ENCODE data around the gene VWF.

VWF gene

GRCh38 chr12:6059860-6060565 is 64.5 kb downstream of the VWF start:
- DNase-seq (ENCODE audit: low read depth) = no peak
- TF ChIP-seq CTCF (IDR thresholded peaks at IDR 0.05; ENCODE audit: control insufficient read depth, extremely low read depth, insufficient read depth) = no peak

GRCh38 chr12:6059221-6059620 is 65.2 kb downstream of the VWF start:
- no peak for TF ChIP-seq CTCF (IDR thresholded peaks at IDR 0.05; ENCODE audit: control insufficient read depth, extremely low read depth, insufficient read depth)
- no peak overlapping the region for H3K4me3 ChIP-seq (ENCODE audit: low read depth, low read length)

More at GRCh38 chr12:6059860-6060565, 64.5 kb downstream of the VWF start:
- H3K4me3 ChIP-seq (ENCODE audit: low read depth, low read length) = no peak overlapping the region

GRCh38 chr12:6058481-6059161 is 65.8 kb downstream of the VWF start:
- H3K4me3 ChIP-seq (ENCODE audit: low read depth, low read length) = no peak overlapping the region
- DNase-seq (ENCODE audit: low read depth) = no peak

More at GRCh38 chr12:6059221-6059620, 65.2 kb downstream of the VWF start:
- DNase-seq (ENCODE audit: low read depth) = no peak

GRCh38 chr12:6057700-6058099 is 66.8 kb downstream of the VWF start:
- no peak for TF ChIP-seq CTCF (IDR thresholded peaks at IDR 0.05; ENCODE audit: control insufficient read depth, extremely low read depth, insufficient read depth)
- H3K4me3 ChIP-seq (ENCODE audit: low read depth, low read length) = no peak overlapping the region
- no peak for DNase-seq (ENCODE audit: low read depth)

More at GRCh38 chr12:6058481-6059161, 65.8 kb downstream of the VWF start:
- no peak for TF ChIP-seq CTCF (IDR thresholded peaks at IDR 0.05; ENCODE audit: control insufficient read depth, extremely low read depth, insufficient read depth)

GRCh38 chr12:6056406-6057240 is 67.8 kb downstream of the VWF start:
- DNase-seq (ENCODE audit: low read depth) = no peak
- TF ChIP-seq CTCF (IDR thresholded peaks at IDR 0.05; ENCODE audit: control insufficient read depth, extremely low read depth, insufficient read depth) = peak; percentile 47
- no peak overlapping the region for H3K4me3 ChIP-seq (ENCODE audit: low read depth, low read length)

- no peak for DNase-seq (ENCODE audit: low read depth)
- no peak overlapping the region for H3K4me3 ChIP-seq (ENCODE audit: low read depth, low read length)
- TF ChIP-seq CTCF (IDR thresholded peaks at IDR 0.05; ENCODE audit: control insufficient read depth, extremely low read depth, insufficient read depth) = no peak
These were observed 70.9 kb downstream of the VWF start for GRCh38 chr12:6053541-6053940.

Data from LNCaP clone FGC (cell line).